ENCODE data around the gene SLC11A1. TPM values are rescaled to one million over a fixed set of nuclear protein-coding genes. Genes with fewer than 3 reads are reported as not detected.

The SLC11A1 gene
- polyA plus RNA-seq, 6 donors from 2014 or later, result 0.82 to 2.4 (median 1.1) TPM

DNA sequence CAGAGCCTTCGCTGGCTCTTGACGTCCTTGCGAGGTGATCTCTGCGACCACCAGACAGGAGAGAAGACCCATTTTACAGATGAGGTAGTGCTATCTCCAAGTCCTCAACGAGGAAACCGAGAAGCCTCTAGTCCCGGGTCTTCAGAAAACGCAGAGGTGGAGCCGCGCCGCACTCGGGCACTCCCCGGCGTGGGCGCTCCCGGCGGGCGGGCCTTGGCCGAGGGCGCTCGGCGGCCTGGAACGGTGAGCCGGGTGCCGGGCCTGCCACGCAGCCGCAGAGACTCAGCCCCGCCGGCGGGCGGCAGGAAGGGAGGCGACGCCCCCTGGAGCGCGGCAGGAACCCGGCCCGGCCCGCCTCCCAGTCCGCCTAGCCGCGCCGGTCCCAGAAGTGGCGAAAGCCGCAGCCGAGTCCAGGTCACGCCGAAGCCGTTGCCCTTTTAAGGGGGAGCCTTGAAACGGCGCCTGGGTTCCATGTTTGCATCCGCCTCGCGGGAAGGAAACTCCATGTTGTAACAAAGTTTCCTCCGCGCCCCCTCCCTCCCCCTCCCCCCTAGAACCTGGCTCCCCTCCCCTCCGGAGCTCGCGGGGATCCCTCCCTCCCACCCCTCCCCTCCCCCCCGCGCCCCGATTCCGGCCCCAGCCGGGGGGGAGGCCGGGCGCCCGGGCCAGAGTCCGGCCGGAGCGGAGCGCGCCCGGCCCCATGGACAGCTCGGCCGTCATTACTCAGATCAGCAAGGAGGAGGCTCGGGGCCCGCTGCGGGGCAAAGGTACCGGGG lies 17.5 kb downstream of the SLC11A1 start, which contains the start of gene CTDSP1:
Gene CTDSP1, plus strand, starts transcription at position 478 of the 776 bp plus-strand sequence. Its CDS starts 223 bp downstream, at position 701.
- peak within 1 kb of the TSS; percentile 86 to 96 (median 92) for H3K4me3 Mint-ChIP-seq
- peak; percentile 91 for DNase-seq
- peaks cover 44 to 68% (median 66%) of the 10 kb centered on the region in 3 donors for H3K4me1 Mint-ChIP-seq
- H3K36me3 Mint-ChIP-seq, result no peaks in the 10 kb centered on the region
- peak within 1 kb of the TSS; percentile 82 to 94 (median 92) for H3K27ac Mint-ChIP-seq
- H3K27me3 Mint-ChIP-seq, result no peaks in the 10 kb centered on the region
- peak; percentile 41 to 43 for ATAC-seq (ENCODE audit: low read depth in 2 of 2)
- peaks cover 0 to 3% (median 0%) of the 10 kb centered on the region in 7 donors for H3K9me3 Mint-ChIP-seq

- peak overlapping the region; percentile 86 to 96 (median 92) for H3K4me3 Mint-ChIP-seq
- H3K27ac Mint-ChIP-seq, result peak overlapping the region in 3 of 6 donors; percentile 86 to 92 (median 92)
- ATAC-seq (ENCODE audit: low read depth in 2 of 2) (no peak), DNase-seq (peak; percentile 38)
- H3K27me3 Mint-ChIP-seq, result no peaks in the 10 kb centered on the region
- H3K4me1 Mint-ChIP-seq, result peaks cover 49 to 71% (median 66%) of the 10 kb centered on the region in 3 donors
- peaks cover 0 to 3% (median 0%) of the 10 kb centered on the region in 7 donors for H3K9me3 Mint-ChIP-seq
- no peaks in the 10 kb centered on the region for H3K36me3 Mint-ChIP-seq
Observed at GRCh38 chr2:218400167-218400929, 18.3 kb downstream of the SLC11A1 start.

GRCh38 chr2:218400930-218401881 lies 19.1 kb downstream of the SLC11A1 start:
- Mint-ChIP-seq H3K27me3 (no peaks in the 10 kb centered on the region), H3K27ac (peak overlapping the region in 4 of 6 donors; percentile 30 to 92 (median 72)), H3K36me3 (no peaks in the 10 kb centered on the region), H3K4me1 (peaks cover 55 to 70% (median 67%) of the 10 kb centered on the region in 3 donors), H3K4me3 (peak overlapping the region; percentile 71 to 96 (median 92)), H3K9me3 (peaks cover 0 to 3% (median 0%) of the 10 kb centered on the region in 7 donors)
- DNase-seq, result no peak
- ATAC-seq (ENCODE audit: low read depth in 2 of 2), result no peak

DNA sequence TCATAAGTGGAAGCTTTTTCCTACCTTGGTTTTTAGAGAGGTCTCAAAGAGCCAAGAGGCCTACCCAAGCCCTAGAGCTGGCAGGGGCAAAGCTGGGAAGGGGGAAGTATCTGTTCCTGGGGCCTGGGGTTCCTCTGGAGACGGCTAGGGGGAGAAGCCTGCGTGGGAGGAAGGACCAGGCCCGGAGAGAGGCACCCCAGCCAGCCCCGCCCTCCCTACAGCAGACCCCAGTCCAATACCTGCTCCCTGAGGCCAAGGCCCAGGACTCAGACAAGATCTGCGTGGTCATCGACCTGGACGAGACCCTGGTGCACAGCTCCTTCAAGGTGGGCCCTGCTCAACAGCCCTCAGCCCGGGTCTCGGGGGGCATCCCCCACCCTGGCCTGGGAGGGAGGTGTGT lies 19.8 kb downstream of the SLC11A1 start:
- peaks cover 0 to 3% (median 0%) of the 10 kb centered on the region in 7 donors for H3K9me3 Mint-ChIP-seq
- peaks cover 53 to 68% (median 65%) of the 10 kb centered on the region in 3 donors for H3K4me1 Mint-ChIP-seq
- H3K36me3 Mint-ChIP-seq, result no peaks in the 10 kb centered on the region
- ATAC-seq (ENCODE audit: low read depth in 2 of 2) (no peak), DNase-seq (no peak)
- H3K4me3 Mint-ChIP-seq, result peak overlapping the region in 7 of 8 donors; percentile 71 to 95 (median 92)
- peak overlapping the region in 2 of 6 donors; percentile 52 to 73 for H3K27ac Mint-ChIP-seq
- no peaks in the 10 kb centered on the region for H3K27me3 Mint-ChIP-seq

GRCh38 chr2:218402491-218402901 lies 20.4 kb downstream of the SLC11A1 start:
- DNase-seq (no peak), ATAC-seq (ENCODE audit: low read depth in 2 of 2) (no peak)
- peak overlapping the region in 6 of 8 donors; percentile 30 to 93 (median 62) for H3K4me3 Mint-ChIP-seq

GRCh38 chr2:218402911-218403411 lies 20.9 kb downstream of the SLC11A1 start:
- Mint-ChIP-seq H3K27ac (no peak overlapping the region), H3K36me3 (no peaks in the 10 kb centered on the region), H3K4me3 (peak overlapping the region in 4 of 8 donors; percentile 9 to 67 (median 45)), H3K9me3 (no peaks in the 10 kb centered on the region), H3K4me1 (peaks cover 48 to 67% (median 61%) of the 10 kb centered on the region in 3 donors), H3K27me3 (no peaks in the 10 kb centered on the region)
- DNase-seq (no peak), ATAC-seq (ENCODE audit: low read depth in 2 of 2) (no peak)

More at GRCh38 chr2:218402491-218402901, 20.4 kb downstream of the SLC11A1 start:
- Mint-ChIP-seq H3K27ac (peak overlapping the region in 3 of 6 donors; percentile 10 to 47 (median 44)), H3K4me1 (peaks cover 53 to 68% (median 64%) of the 10 kb centered on the region in 3 donors), H3K27me3 (no peaks in the 10 kb centered on the region), H3K9me3 (peaks cover 0 to 3% (median 0%) of the 10 kb centered on the region in 7 donors), H3K36me3 (no peaks in the 10 kb centered on the region)

- H3K4me1 Mint-ChIP-seq, result peaks cover 44 to 66% (median 59%) of the 10 kb centered on the region in 3 donors
- no peaks in the 10 kb centered on the region for H3K36me3 Mint-ChIP-seq
- H3K4me3 Mint-ChIP-seq, result peak overlapping the region in 6 of 8 donors; percentile 9 to 76 (median 49)
- no peak for DNase-seq
- no peaks in the 10 kb centered on the region for H3K27me3 Mint-ChIP-seq
- no peak for ATAC-seq (ENCODE audit: low read depth in 2 of 2)
- H3K9me3 Mint-ChIP-seq, result no peaks in the 10 kb centered on the region
- H3K27ac Mint-ChIP-seq, result peak overlapping the region in 2 of 6 donors; percentile 11 to 32
Observed at GRCh38 chr2:218403810-218404209, 21.7 kb downstream of the SLC11A1 start.

GRCh38 chr2:218404351-218405085 lies 22.4 kb downstream of the SLC11A1 start:
- ATAC-seq (ENCODE audit: low read depth in 2 of 2), result no peak
- Mint-ChIP-seq H3K27me3 (no peaks in the 10 kb centered on the region), H3K27ac (peak overlapping the region in 4 of 6 donors; percentile 70 to 91 (median 81)), H3K4me1 (peaks cover 44 to 66% (median 58%) of the 10 kb centered on the region in 3 donors), H3K36me3 (no peaks in the 10 kb centered on the region), H3K9me3 (no peaks in the 10 kb centered on the region), H3K4me3 (peak overlapping the region in 5 of 8 donors; percentile 26 to 92 (median 87))
- DNase-seq, result no peak

- no peak for DNase-seq
- ATAC-seq (ENCODE audit: low read depth in 2 of 2), result no peak
- peak overlapping the region in 5 of 6 donors; percentile 74 to 96 (median 92) for H3K27ac Mint-ChIP-seq
- H3K9me3 Mint-ChIP-seq, result no peaks in the 10 kb centered on the region
- H3K4me3 Mint-ChIP-seq, result peak overlapping the region; percentile 86 to 92 (median 87)
- H3K27me3 Mint-ChIP-seq, result no peaks in the 10 kb centered on the region
- peaks cover 44 to 66% (median 58%) of the 10 kb centered on the region in 3 donors for H3K4me1 Mint-ChIP-seq
- no peaks in the 10 kb centered on the region for H3K36me3 Mint-ChIP-seq
Observed at GRCh38 chr2:218405086-218405745, 23.1 kb downstream of the SLC11A1 start.

DNA sequence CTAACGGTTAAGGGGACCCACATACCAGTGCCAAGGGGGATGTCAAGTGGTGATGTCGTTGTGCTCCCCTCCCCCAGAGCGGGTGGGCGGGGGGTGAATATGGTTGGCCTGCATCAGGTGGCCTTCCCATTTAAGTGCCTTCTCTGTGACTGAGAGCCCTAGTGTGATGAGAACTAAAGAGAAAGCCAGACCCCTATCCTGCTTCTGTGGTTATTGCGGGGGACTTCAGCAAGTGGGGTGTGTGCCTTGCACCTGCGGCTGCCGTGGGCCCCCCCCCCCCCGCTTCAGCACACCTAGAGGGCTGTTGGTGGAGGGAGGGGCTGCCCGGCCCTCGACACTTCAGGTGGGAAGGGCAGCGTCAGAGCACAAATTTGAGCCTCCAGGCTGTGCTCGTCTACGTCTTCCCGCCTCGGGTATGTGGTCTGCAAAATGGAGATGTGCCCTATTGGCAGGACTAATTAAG lies 23.7 kb downstream of the SLC11A1 start:
- Mint-ChIP-seq H3K27me3 (no peaks in the 10 kb centered on the region), H3K4me1 (peaks cover 44 to 66% (median 58%) of the 10 kb centered on the region in 3 donors)
- no peak for DNase-seq

More for the DNA sequence above, 23.7 kb downstream of the SLC11A1 start:
- peak; percentile 9 to 28 for ATAC-seq (ENCODE audit: low read depth in 2 of 2)
- Mint-ChIP-seq H3K36me3 (no peaks in the 10 kb centered on the region), H3K9me3 (no peaks in the 10 kb centered on the region), H3K27ac (peak overlapping the region; percentile 62 to 97 (median 93)), H3K4me3 (peak overlapping the region; percentile 86 to 92 (median 87))
